HFF-Myc (cell line): Measurements from ENCODE around the gene IL1RAPL2.

Experiments
- DNase-seq: peaks from one replicate; pipeline ENCODE4 v3.0.0-alpha.2; 2011; ENCODE audit warnings: low read depth; ENCODE audit errors: extremely low read depth
- H3K4me3 ChIP-seq: replicated peaks from 2 replicates; pipeline ENCODE4 v1.5.1; 2011; ENCODE audit warnings: low read depth, mild to moderate bottlenecking, control low read depth, low read length
- TF ChIP-seq, protein P1 (sequence below): IDR thresholded peaks from 2 replicates; pipeline ENCODE4 v1.5.1; 2012; ENCODE audit warnings: mild to moderate bottlenecking, low read depth, low read length, control low read depth; ENCODE audit errors: missing control alignments

The IL1RAPL2 gene

DNA sequence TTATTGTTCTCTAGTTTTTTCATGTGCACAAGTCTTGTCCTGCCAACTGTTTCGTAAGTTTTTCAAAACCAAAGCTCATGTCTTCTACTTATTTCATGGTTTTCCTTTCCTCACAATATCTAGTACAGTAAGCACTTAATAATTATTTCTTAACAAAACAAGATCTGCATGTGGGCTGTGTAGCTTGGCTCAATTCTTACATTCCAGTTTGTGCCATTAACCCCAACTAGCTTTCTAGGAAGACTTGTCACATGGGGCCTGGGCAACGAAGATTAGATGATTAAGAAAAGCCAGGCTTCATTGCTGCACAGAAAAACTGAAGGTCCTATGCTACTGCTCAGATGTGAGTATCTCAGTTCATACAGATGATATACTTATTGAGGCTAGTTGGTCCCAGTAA lies 809.8 kb downstream of the IL1RAPL2 start:
- TF ChIP-seq, protein P1, sequence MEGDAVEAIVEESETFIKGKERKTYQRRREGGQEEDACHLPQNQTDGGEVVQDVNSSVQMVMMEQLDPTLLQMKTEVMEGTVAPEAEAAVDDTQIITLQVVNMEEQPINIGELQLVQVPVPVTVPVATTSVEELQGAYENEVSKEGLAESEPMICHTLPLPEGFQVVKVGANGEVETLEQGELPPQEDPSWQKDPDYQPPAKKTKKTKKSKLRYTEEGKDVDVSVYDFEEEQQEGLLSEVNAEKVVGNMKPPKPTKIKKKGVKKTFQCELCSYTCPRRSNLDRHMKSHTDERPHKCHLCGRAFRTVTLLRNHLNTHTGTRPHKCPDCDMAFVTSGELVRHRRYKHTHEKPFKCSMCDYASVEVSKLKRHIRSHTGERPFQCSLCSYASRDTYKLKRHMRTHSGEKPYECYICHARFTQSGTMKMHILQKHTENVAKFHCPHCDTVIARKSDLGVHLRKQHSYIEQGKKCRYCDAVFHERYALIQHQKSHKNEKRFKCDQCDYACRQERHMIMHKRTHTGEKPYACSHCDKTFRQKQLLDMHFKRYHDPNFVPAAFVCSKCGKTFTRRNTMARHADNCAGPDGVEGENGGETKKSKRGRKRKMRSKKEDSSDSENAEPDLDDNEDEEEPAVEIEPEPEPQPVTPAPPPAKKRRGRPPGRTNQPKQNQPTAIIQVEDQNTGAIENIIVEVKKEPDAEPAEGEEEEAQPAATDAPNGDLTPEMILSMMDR = no peak
- no peak for DNase-seq
- no peak overlapping the region for H3K4me3 ChIP-seq

DNA sequence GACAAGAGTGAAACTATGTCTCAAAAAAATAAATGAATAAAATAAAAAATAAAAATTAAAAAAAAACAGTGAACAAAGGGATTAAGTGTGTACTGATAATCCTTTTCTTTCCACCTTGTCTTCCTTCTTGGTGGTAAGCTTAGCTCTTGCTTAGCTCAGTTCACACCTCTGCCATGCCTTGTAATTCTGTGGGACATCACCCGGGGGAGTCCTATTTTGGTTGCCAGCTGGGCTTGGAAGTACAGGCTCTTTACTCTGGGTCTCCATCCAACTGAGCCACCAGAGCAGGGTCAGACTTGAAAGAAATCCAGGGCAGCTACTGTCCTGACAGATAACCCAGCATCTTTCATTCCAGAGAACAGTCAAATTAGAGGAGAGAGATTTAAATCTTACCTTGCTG lies 858.7 kb downstream of the IL1RAPL2 start:
- H3K4me3 ChIP-seq = no peak overlapping the region
- TF ChIP-seq, protein P1 = no peak

DNA sequence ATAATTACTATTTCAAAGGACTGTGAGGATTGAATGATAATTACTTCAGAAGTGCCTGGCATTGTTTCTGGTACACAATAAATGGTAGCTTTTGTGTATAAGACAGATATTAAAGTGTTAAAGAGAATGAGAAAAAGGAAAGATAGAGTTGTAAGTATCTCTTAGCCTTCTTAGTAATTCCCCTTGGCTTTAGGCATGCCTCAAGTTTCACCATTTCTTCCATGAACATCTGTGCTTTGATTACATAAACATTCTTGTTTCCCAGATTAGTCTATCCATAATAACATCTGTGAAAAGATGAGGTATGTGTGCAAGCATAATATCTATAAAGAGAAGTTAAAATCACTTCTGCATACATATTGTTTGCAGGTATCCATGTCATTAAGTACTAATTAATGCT lies 885.4 kb downstream of the IL1RAPL2 start:
- H3K4me3 ChIP-seq = no peak overlapping the region
- no peak for DNase-seq
- TF ChIP-seq, protein P1 = no peak

More for the DNA sequence above, 858.7 kb downstream of the IL1RAPL2 start:
- DNase-seq = no peak

DNA sequence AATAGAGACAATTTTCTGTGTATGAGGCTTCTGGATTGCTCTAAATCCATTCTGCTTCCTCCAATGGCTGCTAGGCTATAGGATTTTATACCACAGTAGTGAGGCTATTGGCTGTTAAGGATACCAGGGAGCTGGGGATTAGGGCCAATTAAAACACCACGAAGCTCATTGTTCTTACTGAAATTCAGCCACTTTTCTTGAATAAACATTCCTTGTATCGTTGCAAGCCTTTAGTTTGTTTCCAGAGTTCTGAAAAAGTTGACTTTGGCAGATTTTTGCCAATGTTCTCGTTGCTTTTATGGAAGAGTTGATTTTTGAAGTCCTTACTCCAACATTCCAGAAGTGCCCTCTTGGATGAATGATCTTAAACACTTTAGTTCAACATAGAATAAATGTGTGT lies 892.8 kb downstream of the IL1RAPL2 start:
- no peak overlapping the region for H3K4me3 ChIP-seq
- DNase-seq = no peak
- TF ChIP-seq, protein P1 = no peak

DNA sequence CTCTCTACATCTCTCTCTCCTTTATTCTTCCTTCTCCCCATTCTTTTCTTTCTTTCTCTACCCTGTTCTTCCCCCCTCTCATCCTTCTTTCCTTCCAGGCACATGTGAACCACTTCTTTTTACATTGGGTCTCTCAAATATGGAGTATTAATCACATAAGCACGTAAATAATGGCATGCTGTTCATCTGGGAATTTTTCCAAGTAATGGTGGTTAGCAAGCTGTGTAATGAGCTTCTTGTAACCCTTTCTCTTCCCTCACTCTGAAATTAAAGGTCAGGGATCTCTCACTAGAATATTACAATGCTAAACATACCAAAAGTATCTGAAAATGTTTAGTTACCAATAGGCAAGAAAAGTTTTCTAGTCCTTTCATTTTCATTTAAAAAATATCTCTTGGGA lies 894.4 kb downstream of the IL1RAPL2 start:
- DNase-seq = no peak
- no peak overlapping the region for H3K4me3 ChIP-seq
- TF ChIP-seq, protein P1 = no peak

DNA sequence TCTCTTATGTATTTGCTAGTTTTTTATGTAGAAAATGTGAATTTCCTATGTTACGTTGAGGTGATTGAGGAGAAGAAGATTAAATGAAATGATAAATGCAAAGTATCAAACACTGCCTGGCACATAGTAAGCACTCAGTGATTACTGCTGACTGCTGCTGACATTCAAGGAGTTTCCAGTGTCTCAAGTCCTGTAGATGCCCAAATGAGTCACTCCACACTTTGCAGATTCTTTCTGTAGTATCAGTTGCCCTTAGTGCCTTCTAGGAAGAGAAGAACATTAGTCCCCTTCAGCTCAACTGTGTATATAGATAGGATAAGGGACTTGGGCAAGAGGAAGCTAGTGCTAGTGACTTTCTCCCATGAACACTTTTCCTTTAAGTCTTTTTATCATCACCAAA lies 895.0 kb downstream of the IL1RAPL2 start:
- TF ChIP-seq, protein P1 = no peak
- H3K4me3 ChIP-seq = no peak overlapping the region
- no peak for DNase-seq

DNA sequence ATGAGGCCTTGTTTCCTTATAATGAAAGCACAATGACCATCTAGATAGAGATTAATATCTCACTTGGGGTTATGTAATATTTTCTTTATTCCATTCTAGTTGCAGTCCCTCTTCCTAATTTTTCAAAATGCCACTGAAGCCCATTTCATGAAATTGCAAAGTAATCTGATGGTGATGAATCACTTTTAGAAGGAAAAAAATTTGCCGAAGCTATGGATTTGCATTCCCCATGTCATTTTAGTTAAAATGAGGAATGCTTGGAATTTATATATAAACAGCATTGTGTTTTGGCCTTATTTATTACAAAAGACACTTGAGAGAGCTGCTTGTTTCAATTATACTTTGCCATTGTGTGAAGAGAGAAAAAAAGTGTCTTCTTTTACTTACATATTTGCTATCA lies 896.2 kb downstream of the IL1RAPL2 start:
- TF ChIP-seq, protein P1 = no peak
- H3K4me3 ChIP-seq = no peak overlapping the region
- DNase-seq = no peak
